AG08396 (cell line): ENCODE measurements around the gene ACAD10.
A peak's percentile ranks its signal among the peaks of the same experiment; 100 is the strongest.
"Not testable (repeated sequence)": the region's sequence is repeated elsewhere in the genome, so short reads cannot be mapped to it uniquely, and the experiment has no call there.

Experiments
- DNase-seq: peaks from one replicate; pipeline ENCODE4 v3.0.0; 2012; ENCODE audit warnings: low spot score, mixed read lengths

Gene ACAD10

DNA sequence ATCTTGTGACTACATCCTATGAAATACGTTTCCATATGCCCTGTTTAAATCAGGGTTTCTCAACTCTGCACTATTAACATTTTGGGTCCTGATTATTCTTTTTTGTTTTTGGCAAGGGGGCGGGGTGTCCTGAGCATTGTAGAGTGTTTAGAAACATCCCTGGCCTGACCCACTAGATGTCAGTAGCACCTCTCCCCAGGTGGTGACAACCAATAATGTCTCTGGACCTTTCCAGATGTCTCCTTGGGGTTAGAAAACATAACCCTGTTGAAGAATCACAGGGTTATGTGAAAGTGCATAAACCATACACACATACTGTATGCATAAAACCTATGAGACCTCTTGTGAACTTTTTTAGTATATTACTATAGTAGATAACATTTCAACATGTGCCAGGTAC, 1.4 kb downstream of the ACAD10 start:
- no peak for DNase-seq

DNA sequence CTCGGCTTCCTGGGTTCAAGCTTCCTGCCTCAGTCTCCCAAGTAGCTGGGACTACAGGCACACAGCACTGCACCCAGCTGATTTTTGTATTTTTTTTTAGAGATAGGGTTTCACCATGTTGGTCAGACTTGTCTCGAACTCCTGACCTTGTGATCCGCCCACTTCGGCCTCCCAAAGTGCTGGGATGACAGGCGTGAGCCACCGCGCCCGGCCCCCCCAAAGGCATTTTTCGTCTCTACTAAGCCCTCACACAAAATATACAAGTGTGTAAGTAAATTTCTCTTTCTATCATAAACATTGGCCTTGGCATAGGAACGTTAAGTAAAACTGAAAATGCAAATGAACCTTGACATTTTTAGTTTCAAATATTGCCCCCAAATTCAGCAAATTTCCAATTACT, 2.1 kb downstream of the ACAD10 start:
- no peak for DNase-seq

- DNase-seq: no peak
Observed at GRCh38 chr12:111691262-111691661, 5.4 kb downstream of the ACAD10 start.

- peak; percentile 47 for DNase-seq
Observed at GRCh38 chr12:111692575-111693210, 6.8 kb downstream of the ACAD10 start.

DNA sequence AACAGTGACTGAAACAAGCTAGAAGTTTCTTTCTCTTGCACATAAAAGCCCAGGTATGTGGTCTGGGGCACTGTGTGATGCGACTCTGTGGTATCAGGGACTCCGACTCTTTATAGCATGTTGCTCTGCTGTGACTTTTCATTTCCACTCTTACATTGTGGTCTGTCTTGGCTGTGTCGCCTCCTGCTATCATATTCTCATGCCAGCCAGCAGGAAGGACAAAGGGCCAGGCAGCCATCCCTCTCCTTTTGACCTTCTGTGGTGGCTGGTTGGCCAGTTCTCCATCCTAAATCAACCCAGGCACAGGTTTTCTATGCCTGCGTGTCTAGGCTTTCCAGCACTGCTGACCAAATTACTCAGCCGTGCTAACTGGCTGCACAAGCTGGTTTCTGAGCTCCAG, 8.0 kb downstream of the ACAD10 start:
- DNase-seq: no peak

- DNase-seq: no peak
Observed at GRCh38 chr12:111699962-111700361, 14.1 kb downstream of the ACAD10 start.

GRCh38 chr12:111705672-111706071, 19.8 kb downstream of the ACAD10 start:
- no peak for DNase-seq

- no peak for DNase-seq
Observed at GRCh38 chr12:111706145-111706544, 20.3 kb downstream of the ACAD10 start.

DNA sequence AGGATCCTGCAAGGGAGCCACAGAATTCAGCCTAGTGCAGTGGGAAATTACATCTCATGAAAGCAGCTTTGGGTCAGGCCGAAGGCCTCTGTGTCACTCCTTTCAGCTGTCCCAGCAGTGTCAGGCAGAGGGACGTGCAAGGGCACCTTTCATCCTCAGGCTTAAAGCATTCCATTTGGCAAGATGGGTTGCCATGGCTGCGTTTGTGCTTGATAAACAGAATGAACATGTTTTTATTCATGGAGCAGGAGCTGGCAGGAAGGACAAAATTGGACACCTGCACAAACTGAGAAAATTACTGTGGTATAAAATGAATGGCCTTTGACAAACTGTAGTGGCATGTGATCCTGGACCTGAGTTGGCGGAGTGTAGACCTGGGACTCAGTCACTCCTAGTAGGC, 29.4 kb downstream of the ACAD10 start:
- DNase-seq: no peak

- not testable (repeated sequence) for DNase-seq
Observed at GRCh38 chr12:111719316-111719715, 33.5 kb downstream of the ACAD10 start.

DNA sequence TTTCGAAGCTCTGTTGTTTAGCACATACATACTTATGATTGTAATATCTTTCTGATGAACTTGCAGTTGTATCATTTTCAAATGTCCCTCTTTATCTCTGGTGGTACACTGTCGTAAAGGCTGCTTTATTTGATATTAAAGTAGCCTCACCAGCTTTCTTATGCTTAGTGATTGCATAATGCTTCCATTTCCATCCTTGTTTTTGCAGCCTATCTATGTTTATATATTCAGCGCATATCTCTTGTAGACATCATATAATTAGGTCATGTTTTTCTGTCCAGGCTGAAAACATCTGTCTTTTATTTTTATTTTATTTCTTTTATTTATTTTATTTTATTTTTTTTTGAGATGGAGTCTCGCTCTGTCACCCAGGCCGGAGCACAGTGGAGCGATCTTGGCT, 34.6 kb downstream of the ACAD10 start:
- DNase-seq: no peak

DNA sequence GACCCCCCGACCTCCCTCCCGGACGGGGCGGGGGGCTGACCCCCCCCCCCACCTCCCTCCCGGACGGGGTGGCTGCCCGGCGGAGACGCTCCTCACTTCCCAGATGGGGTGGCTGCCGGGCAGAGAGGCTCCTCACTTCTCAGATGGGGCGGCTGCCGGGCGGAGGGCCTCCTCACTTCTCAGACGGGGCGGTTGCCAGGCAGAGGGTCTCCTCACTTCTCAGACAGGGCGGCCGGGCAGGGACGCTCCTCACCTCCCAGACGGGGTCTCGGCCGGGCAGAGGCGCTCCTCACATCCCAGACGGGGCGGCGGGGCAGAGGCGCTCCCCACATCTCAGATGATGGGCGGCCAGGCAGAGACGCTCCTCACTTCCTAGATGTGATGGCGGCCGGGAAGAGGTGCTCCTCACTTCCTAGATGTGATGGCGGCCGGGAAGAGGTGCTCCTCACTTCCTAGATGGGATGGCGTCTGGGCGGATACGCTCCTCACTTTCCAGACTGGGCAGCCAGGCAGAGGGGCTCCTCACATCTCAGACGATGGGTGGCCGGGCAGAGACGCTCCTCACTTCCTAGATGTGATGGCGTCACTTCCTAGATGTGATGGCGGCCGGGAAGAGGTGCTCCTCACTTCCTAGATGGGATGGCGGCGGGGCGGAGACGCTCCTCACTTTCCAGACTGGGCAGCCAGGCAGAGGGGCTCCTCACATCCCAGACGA, 38.0 kb downstream of the ACAD10 start:
- not testable (repeated sequence) for DNase-seq

DNA sequence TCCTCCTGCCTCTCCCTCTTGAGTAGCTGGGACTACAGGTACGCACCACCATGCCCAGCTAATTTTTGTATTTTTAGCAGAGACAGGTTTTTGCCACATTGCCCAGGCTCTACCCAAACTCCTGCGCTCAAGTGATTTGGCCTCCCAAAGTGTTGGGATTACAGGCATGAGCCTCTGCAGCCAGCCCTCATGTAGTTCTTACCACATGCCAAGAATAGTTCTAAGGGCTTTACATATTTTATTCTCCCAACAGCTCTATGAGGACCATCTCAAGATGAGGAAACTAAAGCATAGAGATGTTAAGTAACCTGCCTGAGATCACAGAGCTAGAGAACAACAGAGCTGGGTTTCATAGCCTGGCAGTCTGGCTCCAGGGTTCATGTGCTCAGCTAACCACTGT, 42.9 kb downstream of the ACAD10 start:
- DNase-seq: no peak

DNA sequence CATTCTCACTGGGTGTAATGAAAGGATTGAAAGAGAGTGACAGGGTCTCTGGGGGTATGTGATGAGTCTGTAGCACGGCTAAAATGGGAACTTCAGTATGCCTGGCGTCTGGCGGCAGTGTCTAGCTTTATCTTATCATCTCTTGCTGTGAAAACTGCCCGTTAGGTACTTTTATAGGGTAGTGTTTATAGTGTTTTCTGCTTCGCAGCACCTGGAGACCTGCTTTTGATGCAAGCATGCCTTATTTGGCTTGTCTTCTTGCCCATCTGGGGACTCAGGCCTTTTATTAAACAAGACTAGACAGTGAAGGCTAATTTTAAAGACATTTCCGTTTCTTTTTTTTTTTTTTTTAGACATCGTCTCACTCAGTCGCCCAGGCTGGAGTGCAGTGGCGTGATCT, 44.6 kb downstream of the ACAD10 start:
- DNase-seq: no peak

GRCh38 chr12:111732786-111733185, 46.9 kb downstream of the ACAD10 start:
- no peak for DNase-seq

- DNase-seq: no peak
Observed at GRCh38 chr12:111733340-111733915, 47.6 kb downstream of the ACAD10 start.

DNA sequence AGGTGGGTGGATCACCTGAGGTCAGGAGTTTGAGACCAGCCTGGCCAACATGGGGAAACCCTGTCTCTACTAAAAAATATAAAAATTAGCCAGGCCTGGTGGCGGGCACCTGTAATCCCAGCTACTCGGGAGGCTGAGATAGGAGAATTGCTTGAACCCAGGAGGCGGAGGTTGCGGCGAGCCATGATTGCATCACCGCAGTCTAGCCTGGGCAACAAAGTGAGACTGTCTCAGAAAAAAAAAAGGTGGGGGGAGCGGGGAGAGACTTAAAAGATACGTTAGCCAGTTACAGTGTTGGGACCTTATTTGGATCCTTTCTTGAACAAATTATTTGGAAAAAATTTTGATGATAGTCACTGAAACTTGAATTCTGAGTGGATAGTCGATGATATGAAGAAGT, 53.7 kb downstream of the ACAD10 start:
- DNase-seq: not testable (repeated sequence)

GRCh38 chr12:111741235-111741812, 55.5 kb downstream of the ACAD10 start:
- no peak for DNase-seq

GRCh38 chr12:111745211-111745610, 59.4 kb downstream of the ACAD10 start:
- DNase-seq: no peak

DNA sequence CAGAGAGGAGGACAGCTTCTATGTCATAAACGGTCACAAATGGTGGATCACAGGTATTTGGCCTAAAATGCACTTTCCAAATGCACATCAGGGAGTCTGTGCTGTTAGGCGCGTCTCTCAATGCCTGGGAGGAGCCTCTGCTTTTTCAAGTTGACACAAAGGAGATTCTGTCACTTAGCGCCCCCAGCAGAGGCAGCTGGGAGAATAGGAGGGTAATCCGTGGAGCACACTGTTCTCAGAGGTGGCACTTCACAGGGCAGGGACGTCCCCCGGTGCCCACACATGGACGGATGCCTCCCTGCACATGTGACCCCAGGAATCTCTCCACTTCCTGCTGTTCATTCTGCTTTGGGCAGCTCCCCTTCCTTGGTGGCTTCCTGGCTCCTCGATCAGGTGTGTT, 61.5 kb downstream of the ACAD10 start:
- no peak for DNase-seq

GRCh38 chr12:111748151-111748672, 62.4 kb downstream of the ACAD10 start:
- no peak for DNase-seq

GRCh38 chr12:111748867-111749266, 63.0 kb downstream of the ACAD10 start:
- no peak for DNase-seq

GRCh38 chr12:111749391-111749790, 63.5 kb downstream of the ACAD10 start:
- DNase-seq: no peak
